Thyroid gland (tissue), 4 donors: ENCODE measurements around the gene PARD3B. TPM values are rescaled to one million over a fixed set of nuclear protein-coding genes. Genes with fewer than 3 reads are reported as not detected.

Source experiments
- DNase-seq, 2 donors: peaks; one replicate each; pipeline ENCODE4 v3.0.0-alpha.2; 2019
- H3K27ac ChIP-seq, 3 donors: fragments of 200-600 bp; sonication (generic); 1 replicate in 2 of 3; 2 replicates in 1 of 3; pipeline ENCODE4 v1.5.1; 2016 to 2019; ENCODE audit warnings: mild to moderate bottlenecking in 1 of 3, moderate library complexity in 1 of 3
- H3K27me3 ChIP-seq: fragments of 200-600 bp; sonication (generic); one replicate; pipeline ENCODE4 v1.5.1; 2019
- H3K36me3 ChIP-seq, 2 donors: fragments of 200-600 bp; sonication (generic); one replicate each; pipeline ENCODE4 v1.5.1; 2016 to 2019
- H3K4me1 ChIP-seq, 2 donors: fragments of 200-600 bp; sonication (generic); one replicate each; pipeline ENCODE4 v1.5.1; 2017 to 2019
- H3K4me3 ChIP-seq, 3 donors: fragments of 200-600 bp; sonication (generic); replicated peaks in 1 of 3; 1 replicate in 2 of 3; 2 replicates in 1 of 3; pipeline ENCODE4 v1.5.1; 2016; ENCODE audit warnings: mild to moderate bottlenecking in 1 of 3
- H3K9me3 ChIP-seq: fragments of 200-600 bp; sonication (generic); one replicate; pipeline ENCODE4 v1.5.1; 2017
- CTCF ChIP-seq, 6 experiments: fragments of 200-600 bp in 3 of 6; fragments of 450-650 bp in 3 of 6; sonication (generic) in 3 of 6; IDR thresholded peaks; one replicate each; pipeline ENCODE4 v1.5.1; 2016 to 2019; ENCODE audit warnings: antibody characterized with exemption in 6 of 6, mild to moderate bottlenecking in 2 of 6, inconsistent platforms in 1 of 6, moderate library complexity in 1 of 6
- POLR2A ChIP-seq, 2 donors: fragments of 450-650 bp; IDR thresholded peaks; one replicate each; pipeline ENCODE4 v1.6.1; 2017; ENCODE audit warnings: antibody characterized with exemption in 2 of 2, mild to moderate bottlenecking in 2 of 2, moderate library complexity in 1 of 2
- WGBS, 2 donors: methylation state at CpG; one replicate each; pipeline ENCODE4 v1.1.5; 2017; 5-methylcytosine and 5-hydroxymethylcytosine counted together
- intact Hi-C: fragments of 100-400 bp; cut with DNase I; formaldehyde crosslinking; loops from one replicate; pipeline ENCODE4 v1.15.1; 2023
- total RNA-seq, 4 donors: library from RNA; depleted of rRNA; stranded (reverse); fragments of >200 nt; gene quantifications; one replicate each; pipeline ENCODE4 v1.2.3, GENCODE V29; 2016

PARD3B gene
- total RNA-seq, 4 donors from 2014 or later: 27.0 to 43.4 (median 34.6) TPM

DNA sequence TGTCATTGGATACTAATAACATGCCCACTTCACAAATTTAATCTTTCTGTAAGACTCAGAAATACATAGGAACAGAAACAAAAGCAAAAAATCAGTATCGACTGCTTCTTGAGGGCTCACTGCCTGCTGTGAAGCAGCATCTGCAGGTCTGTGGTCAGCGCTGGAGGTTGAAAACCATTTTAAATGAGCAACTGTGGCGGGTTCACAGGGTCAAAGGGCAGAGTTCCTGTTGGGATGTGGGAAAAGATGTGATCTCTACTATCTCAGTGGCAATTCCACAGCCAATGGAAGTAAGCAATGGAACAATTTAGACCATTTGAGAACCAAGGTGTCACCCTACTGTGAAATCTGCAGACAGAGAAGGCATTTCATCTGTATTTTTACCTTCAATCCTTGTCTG is 468.3 kb downstream of the PARD3B start:
- no peak for TF ChIP-seq CTCF (IDR thresholded peaks at IDR 0.05)
- no peak for TF ChIP-seq POLR2A (IDR thresholded peaks at IDR 0.05)
- Histone ChIP-seq H3K27me3 (no peaks in the 10 kb centered on the region), H3K9me3 (no peaks in the 10 kb centered on the region), H3K27ac (no peak overlapping the region), H3K36me3 (no peaks in the 10 kb centered on the region), H3K4me1 (no peaks in the 10 kb centered on the region), H3K4me3 (no peak overlapping the region)
- WGBS, 2 donors: 94 to 96% methylated on average over 3 of the region's 3 CpGs
- no peak for DNase-seq
- intact Hi-C loops: no loop called here

- no peak overlapping the region for H3K27ac ChIP-seq
- H3K36me3 ChIP-seq: no peaks in the 10 kb centered on the region
- no peak for DNase-seq
- TF ChIP-seq CTCF (IDR thresholded peaks at IDR 0.05) (no peak), POLR2A (IDR thresholded peaks at IDR 0.05) (no peak)
- H3K4me1 ChIP-seq: no peaks in the 10 kb centered on the region
- no peaks in the 10 kb centered on the region for H3K9me3 ChIP-seq
- H3K27me3 ChIP-seq: no peaks in the 10 kb centered on the region
- H3K4me3 ChIP-seq: no peak overlapping the region
- WGBS, 2 donors: 91 to 94% methylated on average over 2 of the region's 2 CpGs
- intact Hi-C loops: no loop called here
Observed at GRCh38 chr2:205014201-205014600, 468.9 kb downstream of the PARD3B start.

- Histone ChIP-seq H3K27ac (no peak overlapping the region), H3K4me1 (no peaks in the 10 kb centered on the region), H3K9me3 (no peaks in the 10 kb centered on the region), H3K36me3 (no peaks in the 10 kb centered on the region), H3K27me3 (no peaks in the 10 kb centered on the region), H3K4me3 (no peak overlapping the region)
- TF ChIP-seq POLR2A (IDR thresholded peaks at IDR 0.05) (no peak), CTCF (IDR thresholded peaks at IDR 0.05) (no peak)
- 80 to 90% methylated on average over 2 of the region's 2 CpGs for WGBS, 2 donors
- intact Hi-C loops: no loop called here
- DNase-seq: no peak
Observed at GRCh38 chr2:205017381-205017780, 472.1 kb downstream of the PARD3B start.

- DNase-seq: no peak
- H3K36me3 ChIP-seq: no peaks in the 10 kb centered on the region
- WGBS, 2 donors: 96 to 97% methylated on average over 1 of the region's 1 CpG
- H3K4me3 ChIP-seq: no peak overlapping the region
- no peaks in the 10 kb centered on the region for H3K9me3 ChIP-seq
- H3K27me3 ChIP-seq: no peaks in the 10 kb centered on the region
- no peak overlapping the region for H3K27ac ChIP-seq
- H3K4me1 ChIP-seq: no peaks in the 10 kb centered on the region
- TF ChIP-seq CTCF (IDR thresholded peaks at IDR 0.05): no peak
- no peak for TF ChIP-seq POLR2A (IDR thresholded peaks at IDR 0.05)
- intact Hi-C loops: no loop called here
Observed at GRCh38 chr2:205017912-205018311, 472.6 kb downstream of the PARD3B start.

- Histone ChIP-seq H3K27me3 (no peaks in the 10 kb centered on the region), H3K9me3 (no peaks in the 10 kb centered on the region), H3K36me3 (no peaks in the 10 kb centered on the region), H3K4me3 (no peak overlapping the region), H3K27ac (no peak overlapping the region), H3K4me1 (no peaks in the 10 kb centered on the region)
- no peak for DNase-seq
- 86 to 95% methylated on average over 3 of the region's 3 CpGs for WGBS, 2 donors
- TF ChIP-seq POLR2A (IDR thresholded peaks at IDR 0.05) (no peak), CTCF (IDR thresholded peaks at IDR 0.05) (no peak)
- intact Hi-C loops: no loop called here
Observed at GRCh38 chr2:205020673-205021072, 475.4 kb downstream of the PARD3B start.
